GM19438 (cell line): ENCODE data around the gene ARFGEF3.
"Not testable (repeated sequence)": the region's sequence is repeated elsewhere in the genome, so short reads cannot be mapped to it uniquely, and the experiment has no call there.

Experiments
- ATAC-seq: cut with Tn5 transposase; IDR thresholded peaks from one replicate; pipeline ENCODE4 v1.9.1; 2021; ENCODE audit warnings: low read depth; ENCODE audit not compliant: unreplicated experiment

ARFGEF3 gene

DNA sequence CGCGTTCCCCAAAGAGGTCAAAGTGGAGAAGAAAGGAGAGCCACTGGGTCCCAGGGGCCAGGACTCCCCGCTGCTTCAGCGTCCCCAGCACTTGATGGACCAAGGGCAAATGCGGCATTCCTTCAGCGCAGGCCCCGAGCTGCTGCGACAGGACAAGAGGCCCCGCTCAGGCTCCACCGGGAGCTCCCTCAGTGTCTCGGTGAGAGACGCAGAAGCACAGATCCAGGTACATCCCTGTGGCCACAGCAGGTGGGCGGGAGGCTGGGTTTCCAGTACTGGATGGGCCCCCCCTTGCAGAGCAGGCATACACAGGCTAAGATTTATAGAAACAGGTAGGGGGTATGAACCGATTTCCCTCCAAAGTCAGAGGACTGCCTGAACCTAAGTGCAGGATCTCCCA is 173.2 kb downstream of the ARFGEF3 start:
- ATAC-seq, result no peak

- no peak for ATAC-seq
These were observed 174.5 kb downstream of the ARFGEF3 start for GRCh38 chr6:138336221-138336620.

GRCh38 chr6:138337076-138337475 is 175.3 kb downstream of the ARFGEF3 start:
- no peak for ATAC-seq

DNA sequence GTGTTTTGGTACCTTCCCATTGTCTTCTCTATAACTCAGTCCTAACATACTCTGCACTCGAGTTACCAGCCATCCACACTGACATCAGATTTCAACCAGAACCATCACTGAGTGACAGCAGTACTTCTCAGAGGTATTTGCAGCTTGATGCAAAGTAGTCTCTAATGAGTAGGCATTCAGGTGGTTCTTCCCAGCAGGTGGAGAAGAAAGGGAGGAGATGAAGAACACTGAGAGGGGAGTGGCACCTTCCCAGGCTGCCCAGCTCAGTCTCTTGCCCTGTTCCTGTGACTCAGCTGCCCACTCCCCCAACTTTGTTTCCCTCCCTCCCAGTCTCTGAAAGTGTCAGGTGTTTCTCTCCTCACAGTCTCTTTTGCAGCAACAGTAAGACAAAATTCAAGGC is 177.3 kb downstream of the ARFGEF3 start:
- ATAC-seq, result no peak

GRCh38 chr6:138341176-138341575 is 179.4 kb downstream of the ARFGEF3 start:
- ATAC-seq, result no peak

- no peak for ATAC-seq
These were observed 181.4 kb downstream of the ARFGEF3 start for GRCh38 chr6:138343112-138343511.

DNA sequence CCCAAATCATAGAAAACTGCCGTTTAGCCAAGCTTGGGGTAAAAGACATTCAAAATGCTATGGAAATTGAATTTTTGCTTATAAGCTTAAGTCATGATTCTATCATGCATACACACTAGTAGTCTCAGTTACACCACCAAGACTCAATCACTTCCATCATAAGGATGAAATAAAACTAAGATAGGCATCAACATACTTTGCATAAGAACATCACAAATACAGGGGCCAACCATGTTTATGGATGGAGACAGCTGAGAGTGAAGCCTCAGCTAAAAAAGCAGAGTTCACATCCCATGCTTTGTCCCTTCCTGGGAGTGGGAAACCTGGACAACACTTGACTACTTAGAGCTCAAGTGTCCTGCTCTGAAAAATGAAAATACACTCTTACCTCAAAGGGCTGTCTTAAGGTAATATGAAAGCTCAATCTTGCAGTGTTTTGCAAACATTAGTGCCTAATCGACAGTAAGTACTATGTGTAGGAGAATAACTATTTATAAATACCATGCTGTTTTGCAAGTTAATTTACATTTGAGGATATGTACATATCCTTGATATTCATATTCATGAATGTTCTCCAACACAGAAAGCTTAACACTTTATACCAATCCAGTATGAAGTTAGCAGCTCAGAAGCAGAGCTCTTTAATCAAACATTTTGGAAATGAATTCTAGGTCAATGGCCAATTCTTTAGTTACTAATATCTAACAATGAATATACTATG is 184.0 kb downstream of the ARFGEF3 start:
- no peak for ATAC-seq

- ATAC-seq, result no peak
These were observed 184.8 kb downstream of the ARFGEF3 start for GRCh38 chr6:138346302-138347195.

GRCh38 chr6:138347864-138348263 is 186.1 kb downstream of the ARFGEF3 start:
- ATAC-seq, result no peak

GRCh38 chr6:138349891-138350290 is 188.2 kb downstream of the ARFGEF3 start:
- no peak for ATAC-seq

DNA sequence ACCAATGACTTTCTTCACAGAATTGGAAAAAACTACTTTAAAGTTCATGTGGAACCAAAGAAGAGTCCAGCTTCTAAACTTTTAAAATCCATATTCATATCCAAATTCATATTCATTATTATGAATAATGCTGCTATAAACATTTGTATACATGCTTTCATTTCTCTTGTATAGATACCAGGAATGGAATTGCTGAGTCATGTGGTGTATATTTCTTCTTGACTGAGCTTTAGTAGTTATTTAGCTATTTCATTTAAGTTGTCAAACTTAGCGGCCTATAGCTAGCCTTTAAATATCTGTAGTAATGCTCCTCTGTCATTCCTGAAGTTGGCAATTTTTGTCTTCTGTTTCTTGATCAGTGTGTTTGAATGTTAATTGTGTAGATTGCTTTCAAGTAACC is 196.2 kb downstream of the ARFGEF3 start:
- no peak for ATAC-seq

GRCh38 chr6:138368684-138369083 is 206.9 kb downstream of the ARFGEF3 start:
- not testable (repeated sequence) for ATAC-seq

DNA sequence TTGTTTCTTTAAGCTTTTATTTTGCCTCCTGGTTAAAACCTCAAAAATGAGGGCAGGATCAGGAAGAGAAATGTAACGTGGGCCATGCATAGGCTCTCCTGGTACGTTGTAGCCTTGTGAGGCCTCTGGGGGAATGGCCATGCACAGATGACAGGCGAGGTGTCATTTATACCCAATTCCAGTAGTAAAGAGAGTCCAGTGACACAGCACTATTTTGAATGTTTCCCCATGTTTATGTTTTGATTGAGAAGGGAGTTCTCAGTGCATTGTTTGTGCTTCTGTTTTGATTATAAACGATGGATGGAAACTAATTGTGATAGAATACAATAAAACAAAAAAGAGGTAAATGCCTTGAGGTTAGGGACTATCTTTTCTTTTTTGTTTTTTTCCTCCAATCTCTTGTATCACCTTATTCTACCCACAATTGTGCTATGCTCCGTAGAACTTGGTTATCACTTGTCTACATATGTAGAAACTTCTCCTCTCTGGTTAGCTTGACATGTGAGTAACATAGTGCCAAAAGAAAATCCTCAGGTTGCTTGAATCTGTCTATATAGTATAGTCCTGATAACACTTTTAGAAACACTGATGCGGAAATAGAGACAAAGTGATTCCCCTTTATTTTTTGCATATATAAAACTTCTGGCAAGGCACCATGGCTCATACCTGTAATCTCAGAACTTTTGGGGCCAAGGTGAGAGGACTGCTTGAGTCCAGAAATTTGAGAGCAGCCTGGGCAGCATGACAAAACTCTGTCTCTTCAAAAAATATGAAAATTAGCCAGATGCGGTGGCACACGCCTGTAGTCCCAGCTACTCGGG is 209.1 kb downstream of the ARFGEF3 start:
- ATAC-seq, result no peak

DNA sequence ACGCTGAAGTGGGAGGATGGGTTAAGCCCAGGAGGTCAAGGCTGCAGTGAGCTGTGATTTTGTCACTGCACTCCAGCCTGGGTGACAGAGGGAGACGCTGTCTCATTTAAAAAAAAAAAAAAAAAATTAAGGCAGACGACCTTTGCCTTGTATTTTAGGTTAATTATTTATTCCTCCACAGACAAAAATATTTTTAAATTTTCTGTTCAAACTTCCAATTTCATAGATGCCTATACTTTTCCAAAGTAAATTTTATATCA is 209.6 kb downstream of the ARFGEF3 start:
- no peak for ATAC-seq

GRCh38 chr6:138371720-138372119 is 210.0 kb downstream of the ARFGEF3 start:
- ATAC-seq, result no peak

DNA sequence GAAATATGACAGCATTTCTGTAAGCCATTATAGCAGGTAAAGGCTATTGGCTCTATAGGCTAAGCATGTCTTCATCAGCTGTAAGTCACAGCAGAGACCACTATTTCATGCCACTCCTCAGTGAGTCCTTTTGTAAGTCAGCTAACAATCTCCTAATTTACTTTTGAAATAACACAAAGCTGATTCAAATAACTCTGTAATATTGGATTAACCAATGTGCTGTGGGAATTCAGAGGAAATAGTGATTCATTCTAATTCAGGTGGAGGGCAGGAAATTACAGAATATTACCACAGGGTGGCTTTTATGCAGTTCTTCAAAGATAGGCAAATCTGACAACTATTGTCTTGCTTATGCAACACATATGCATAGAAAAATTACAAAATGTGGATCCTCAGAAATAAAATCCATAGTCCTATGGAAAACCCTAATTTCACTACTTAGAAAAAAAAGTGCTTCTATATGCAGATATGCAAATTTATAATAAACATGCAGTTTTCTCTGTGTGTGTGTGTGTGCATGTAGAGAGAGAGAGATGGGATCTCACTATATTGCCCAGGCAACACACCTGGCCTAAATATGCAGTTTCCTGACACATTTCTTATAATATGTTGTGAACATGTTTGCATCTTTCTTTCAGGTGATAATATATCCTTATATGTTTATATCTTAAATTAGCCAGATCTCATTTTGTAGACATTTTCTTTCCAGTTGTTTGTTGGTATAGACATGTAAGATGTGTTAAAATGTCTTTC is 211.1 kb downstream of the ARFGEF3 start:
- no peak for ATAC-seq

DNA sequence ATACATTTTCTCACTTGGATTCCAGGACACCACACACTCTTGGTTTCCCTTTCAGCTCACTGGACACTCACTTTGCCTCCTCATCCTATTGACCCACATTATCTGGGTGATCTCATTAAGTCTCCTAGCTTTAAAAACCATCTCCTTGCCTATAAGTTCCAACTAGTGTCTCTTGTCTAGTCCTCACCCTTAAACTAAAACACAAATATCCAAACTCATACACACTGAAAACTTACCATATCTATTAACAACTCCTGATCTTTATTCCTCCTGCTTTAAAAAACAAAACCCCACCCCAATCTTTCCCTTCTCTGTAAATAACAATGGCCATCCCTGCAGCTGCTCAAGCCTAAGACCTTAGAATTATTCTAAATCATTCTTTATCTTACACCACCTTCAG is 212.5 kb downstream of the ARFGEF3 start:
- no peak for ATAC-seq

DNA sequence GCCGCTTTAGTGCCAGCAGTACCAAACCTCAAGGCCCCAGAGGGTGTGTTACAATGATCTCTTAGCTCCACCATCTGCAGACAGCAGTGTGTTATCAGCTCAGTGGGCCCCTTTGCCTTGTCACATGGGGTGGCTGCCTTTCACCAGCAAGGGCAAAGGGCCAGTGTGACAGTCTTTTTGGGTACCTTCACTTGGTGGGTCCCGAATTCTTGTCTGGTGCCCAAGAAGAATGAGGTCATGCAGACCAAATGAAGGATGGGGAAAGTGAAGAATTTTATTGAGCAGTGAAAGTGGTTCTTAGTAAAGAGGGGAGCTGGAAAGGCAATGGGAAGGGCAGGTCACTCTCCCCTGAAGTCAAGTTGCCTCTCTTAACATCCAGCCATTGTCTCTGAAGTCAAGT is 213.1 kb downstream of the ARFGEF3 start:
- no peak for ATAC-seq

DNA sequence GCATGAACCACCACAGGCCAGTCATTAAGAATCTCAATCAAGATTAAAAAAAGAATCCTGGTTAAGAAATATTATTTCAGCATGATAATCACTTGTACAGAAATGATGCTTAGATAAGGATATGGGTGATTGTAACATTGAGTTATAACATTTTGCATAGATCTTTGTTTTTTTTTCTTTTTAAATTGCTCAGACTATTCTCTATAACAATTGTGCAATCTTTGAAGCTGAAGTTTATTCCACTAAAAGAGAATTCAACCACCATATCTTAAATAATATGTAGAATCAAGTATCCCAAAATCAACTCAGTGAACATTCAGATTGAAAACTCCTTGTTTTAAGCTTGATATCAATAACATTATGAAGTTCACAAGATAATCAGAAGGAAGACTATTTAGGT is 215.3 kb downstream of the ARFGEF3 start:
- ATAC-seq, result no peak

DNA sequence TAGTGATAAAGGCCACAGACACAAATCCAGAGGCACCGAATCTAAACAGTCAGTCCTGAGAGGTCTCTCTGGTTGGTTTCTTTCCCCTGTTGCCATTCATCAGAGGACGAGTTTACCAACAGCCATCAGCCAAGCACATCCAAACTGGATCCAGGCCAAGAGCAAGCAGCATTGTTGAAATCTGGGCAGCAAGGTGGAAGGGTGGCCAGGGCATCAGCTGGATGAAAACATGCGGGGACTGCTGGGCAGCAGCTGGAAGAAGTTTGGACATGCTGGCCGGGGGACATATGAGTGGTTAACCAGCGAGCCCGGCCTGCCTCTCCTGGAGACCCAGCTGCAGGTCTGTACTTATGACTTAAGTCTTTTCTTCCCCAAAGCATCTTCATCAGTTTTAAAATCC is 216.1 kb downstream of the ARFGEF3 start, which contains the start of gene SMIM28:
Gene SMIM28 (plus strand): TSS at position 62 of the 400 bp plus-strand sequence. CDS start 168 bp downstream, at position 230.
- no peak for ATAC-seq
